Caco-2 (cell line): ENCODE data around the gene MYLK2. TPM values are rescaled to one million over a fixed set of nuclear protein-coding genes. Genes with fewer than 3 reads are reported as not detected.
A peak's percentile ranks its signal among the peaks of the same experiment; 100 is the strongest.

Experiments
- BruUV-seq: library from RNA; stranded (reverse); fragments of 400-500 nt; replicated peaks from 2 replicates; lab custom pipeline; 2021; lab: Mats Ljungman, UMichigan
- CTCF ChIA-PET: fragments of 300-600 bp; sonication (Branson Sonifier 250); formaldehyde crosslinking; loops from one replicate; lab custom pipeline; 2022; ENCODE audit warnings: antibody characterized with exemption; lab: Charles Lee
- POLR2A ChIA-PET: fragments of 300-600 bp; sonication (Branson Sonifier 250); formaldehyde crosslinking; loops from one replicate; lab custom pipeline; 2022; ENCODE audit warnings: antibody characterized with exemption; lab: Charles Lee
- DNase-seq, 2 experiments: peaks; one replicate each; pipeline versions ENCODE4 v3.0.0 to v3.0.0-alpha.2; 2020 to 2022
- H3K27me3 ChIP-seq: replicated peaks from 2 replicates; pipeline ENCODE4 v1.6.0; 2011; ENCODE audit warnings: low read length; ENCODE audit not compliant: control insufficient read depth, insufficient read depth
- H3K36me3 ChIP-seq: 2 replicates; pipeline ENCODE4 v1.5.1; 2011; ENCODE audit warnings: low read length; ENCODE audit not compliant: control insufficient read depth, insufficient read depth
- H3K4me1 ChIP-seq: fragments of 250-450 bp; sonication (Bioruptor Pico); 2 replicates; pipeline ENCODE4 v1.5.1; 2020; ENCODE audit warnings: mild to moderate bottlenecking
- H3K4me3 ChIP-seq: 2 replicates; pipeline ENCODE4 v1.5.1; 2011; ENCODE audit warnings: low read depth, mild to moderate bottlenecking, control low read depth, low read length
- H3K9me3 ChIP-seq: fragments of 250-450 bp; sonication (Bioruptor Pico); 2 replicates; pipeline ENCODE4 v1.5.1; 2020; ENCODE audit warnings: mild to moderate bottlenecking, moderate library complexity
- H3K27ac Mint-ChIP-seq: one replicate; pipeline ENCODE4 v1.8.0; 2022; ENCODE audit warnings: mixed read lengths; ENCODE audit not compliant: unreplicated experiment
- H3K27me3 Mint-ChIP-seq: one replicate; pipeline ENCODE4 v1.8.0; 2022; ENCODE audit warnings: mixed read lengths; ENCODE audit not compliant: insufficient read depth, unreplicated experiment
- H3K36me3 Mint-ChIP-seq: one replicate; pipeline ENCODE4 v1.8.0; 2022; ENCODE audit warnings: mild to moderate bottlenecking, mixed read lengths; ENCODE audit not compliant: insufficient read depth, unreplicated experiment
- H3K4me1 Mint-ChIP-seq: one replicate; pipeline ENCODE4 v1.8.0; 2022; ENCODE audit warnings: low read depth, mixed read lengths; ENCODE audit not compliant: unreplicated experiment
- H3K4me3 Mint-ChIP-seq: one replicate; pipeline ENCODE4 v1.8.0; 2022; ENCODE audit warnings: mild to moderate bottlenecking, moderate library complexity, mixed read lengths; ENCODE audit not compliant: unreplicated experiment
- H3K9me3 Mint-ChIP-seq: one replicate; pipeline ENCODE4 v1.8.0; 2022; ENCODE audit warnings: mixed read lengths; ENCODE audit not compliant: unreplicated experiment
- CTCF ChIP-seq, 2 experiments: fragments of 200-600 bp in 1 of 2; IDR thresholded peaks; 1 replicate in 1 of 2; 2 replicates in 1 of 2; pipeline versions ENCODE4 v1.5.1 to v1.8.0; 2011 to 2022; ENCODE audit warnings: antibody characterized with exemption in 1 of 2, control low read depth in 1 of 2, inconsistent platforms in 1 of 2, low read depth in 1 of 2, low read length in 1 of 2, mild to moderate bottlenecking in 1 of 2, moderate library complexity in 1 of 2; ENCODE audit not compliant: insufficient read depth in 1 of 2, severe bottlenecking in 1 of 2, unreplicated experiment in 1 of 2
- intact Hi-C: fragments of 100-400 bp; cut with micrococcal nuclease; formaldehyde crosslinking; loops from one replicate; pipeline ENCODE4 v1.10.0; 2022; ENCODE audit not compliant: unreplicated experiment
- total RNA-seq: library from RNA; stranded (reverse); gene quantifications from 2 replicates; pipeline ENCODE4 v1.2.3, GENCODE V29; 2022

Gene MYLK2
- total RNA-seq, 1 experiment from 2014 or later, result 0.91 TPM

- intact Hi-C loops, result no loop called here
- Histone ChIP-seq H3K27me3 (no peaks in the 10 kb centered on the region), H3K9me3 (no peaks in the 10 kb centered on the region), H3K4me3 (no peak overlapping the region), H3K4me1 (peaks cover 17% of the 10 kb centered on the region), H3K36me3 (peaks cover 11% of the 10 kb centered on the region)
- DNase-seq, result no peak
- POLR2A ChIA-PET, result no interaction called here
- H3K27ac Mint-ChIP-seq, result no peak overlapping the region
- CTCF ChIA-PET, result interaction anchor here (0.8 kb wide), 1 partner anchor 72 kb away, joined by 3 read pairs; no protein-coding TSS in a partner anchor
- no peak overlapping the region for H3K4me3 Mint-ChIP-seq
- no peak for TF ChIP-seq CTCF (IDR thresholded peaks at IDR 0.05; ENCODE audit: insufficient read depth in 1 of 2, low read depth in 1 of 2, low read length in 1 of 2, severe bottlenecking in 1 of 2, unreplicated experiment in 1 of 2)
- peaks cover 91% of the 10 kb centered on the region for H3K36me3 Mint-ChIP-seq
- no peaks in the 10 kb centered on the region for H3K27me3 Mint-ChIP-seq
- TSS peak; percentile 4 for BruUV-seq
- H3K4me1 Mint-ChIP-seq, result peaks cover 18% of the 10 kb centered on the region
- H3K9me3 Mint-ChIP-seq, result no peaks in the 10 kb centered on the region
These were observed 34.7 kb upstream of the MYLK2 start for GRCh38 chr20:31784354-31785044.

- Histone ChIP-seq H3K36me3 (peaks cover 9% of the 10 kb centered on the region), H3K4me1 (peaks cover 23% of the 10 kb centered on the region), H3K4me3 (no peak overlapping the region), H3K27me3 (no peaks in the 10 kb centered on the region), H3K9me3 (no peaks in the 10 kb centered on the region)
- no peak for TF ChIP-seq CTCF (IDR thresholded peaks at IDR 0.05; ENCODE audit: insufficient read depth in 1 of 2, low read depth in 1 of 2, low read length in 1 of 2, severe bottlenecking in 1 of 2, unreplicated experiment in 1 of 2)
- no TSS peak for BruUV-seq
- peaks cover 85% of the 10 kb centered on the region for H3K36me3 Mint-ChIP-seq
- no peaks in the 10 kb centered on the region for H3K27me3 Mint-ChIP-seq
- no peaks in the 10 kb centered on the region for H3K9me3 Mint-ChIP-seq
- no peak overlapping the region for H3K4me3 Mint-ChIP-seq
- intact Hi-C loops, result no loop called here
- POLR2A ChIA-PET, result no interaction called here
- no peak for DNase-seq
- CTCF ChIA-PET, result no interaction called here
- H3K4me1 Mint-ChIP-seq, result peaks cover 18% of the 10 kb centered on the region
- H3K27ac Mint-ChIP-seq, result no peak overlapping the region
These were observed 34.1 kb upstream of the MYLK2 start for GRCh38 chr20:31785089-31785488.

GRCh38 chr20:31788578-31788977 is 30.6 kb upstream of the MYLK2 start:
- peak overlapping the region; percentile 10 for H3K27ac Mint-ChIP-seq
- H3K4me3 Mint-ChIP-seq, result no peak overlapping the region
- peaks cover 39% of the 10 kb centered on the region for H3K4me1 ChIP-seq
- intact Hi-C loops, result no loop called here
- CTCF ChIA-PET, result interaction anchor here (0.6 to 0.7 kb wide), 2 partner anchors 63 to 196 kb away, joined by 3 to 4 read pairs; no protein-coding TSS in a partner anchor
- peak in 1 of 2 experiments; percentile 65 for TF ChIP-seq CTCF (IDR thresholded peaks at IDR 0.05; ENCODE audit: insufficient read depth in 1 of 2, low read depth in 1 of 2, low read length in 1 of 2, severe bottlenecking in 1 of 2, unreplicated experiment in 1 of 2)
- peaks cover 10% of the 10 kb centered on the region for H3K36me3 ChIP-seq
- no peaks in the 10 kb centered on the region for H3K27me3 ChIP-seq
- POLR2A ChIA-PET, result no interaction called here
- H3K4me1 Mint-ChIP-seq, result peaks cover 18% of the 10 kb centered on the region
- H3K27me3 Mint-ChIP-seq, result no peaks in the 10 kb centered on the region
- peaks cover 70% of the 10 kb centered on the region for H3K36me3 Mint-ChIP-seq
- H3K4me3 ChIP-seq, result no peak overlapping the region
- H3K9me3 Mint-ChIP-seq, result no peaks in the 10 kb centered on the region
- DNase-seq, result peak in 1 of 2 experiments; percentile 64
- BruUV-seq, result no TSS peak
- no peaks in the 10 kb centered on the region for H3K9me3 ChIP-seq
